Measurements from ENCODE around the gene RFX2. TPM values are rescaled to one million over a fixed set of nuclear protein-coding genes. Genes with fewer than 3 reads are reported as not detected.

The RFX2 gene
- total RNA-seq, 4 donors from 2014 or later: 25.5 to 49.9 (median 32.8) TPM

GRCh38 chr19:5947435-5947834, 162.9 kb downstream of the RFX2 start:
- Histone ChIP-seq H3K27me3 (no peaks in the 10 kb centered on the region), H3K9me3 (no peaks in the 10 kb centered on the region), H3K4me3 (peak overlapping the region in 2 of 4 donors; percentile 24 to 41), H3K36me3 (peaks cover 0 to 10% (median 3%) of the 10 kb centered on the region in 4 donors), H3K4me1 (peaks cover 72 to 97% (median 93%) of the 10 kb centered on the region in 4 donors), H3K27ac (replicated peaks in 1 of 4) (peak overlapping the region; percentile 79 to 87 (median 84))
- WGBS: 35% methylated on average over 11 of the region's 13 CpGs
- intact Hi-C loops (cut with DNase I): no loop called here
- no peak for DNase-seq (ENCODE audit: extremely low spot score)
- TF ChIP-seq EP300 (IDR thresholded peaks at IDR 0.05): no peak
- TF ChIP-seq POLR2A (IDR thresholded peaks at IDR 0.05; ENCODE audit: low read depth): no peak
- TF ChIP-seq POLR2AphosphoS5 (IDR thresholded peaks at IDR 0.05): peak; percentile 65 to 69

- DNase-seq (ENCODE audit: extremely low spot score): no peak
- H3K27ac ChIP-seq (replicated peaks in 1 of 4): peak overlapping the region; percentile 54 to 73 (median 64)
- H3K36me3 ChIP-seq: peaks cover 10 to 28% (median 27%) of the 10 kb centered on the region in 4 donors
- 70% methylated on average over 10 of the region's 10 CpGs for WGBS
- no peaks in the 10 kb centered on the region for H3K9me3 ChIP-seq
- intact Hi-C loops (cut with DNase I): no loop called here
- peaks cover 47 to 84% (median 72%) of the 10 kb centered on the region in 4 donors for H3K4me1 ChIP-seq
- no peak overlapping the region for H3K4me3 ChIP-seq
- no peak for TF ChIP-seq POLR2AphosphoS5 (IDR thresholded peaks at IDR 0.05)
- no peak for TF ChIP-seq EP300 (IDR thresholded peaks at IDR 0.05)
- TF ChIP-seq POLR2A (IDR thresholded peaks at IDR 0.05; ENCODE audit: low read depth): no peak
- TF ChIP-seq CTCF (IDR thresholded peaks at IDR 0.05): no peak
- no peaks in the 10 kb centered on the region for H3K27me3 ChIP-seq
Measured at GRCh38 chr19:5943623-5944022, 166.7 kb downstream of the RFX2 start.

Other genes starting within 250 kb of the RFX2 start
- gene FUT5, start 240.0 kb downstream of the RFX2 start, total RNA-seq: not detected
- 100 to 1,000 TPM; 292 to 378 (median 314) TPM for gene NDUFA11, start 206.7 kb downstream of the RFX2 start, total RNA-seq
- gene VMAC, start 205.6 kb downstream of the RFX2 start, total RNA-seq: 10 to 100 TPM in 1 of 4 donors, 1 to 10 TPM in 3; 5.0 to 12.5 (median 7.6) TPM
- gene CAPS, start 196.2 kb downstream of the RFX2 start, total RNA-seq: 10 to 100 TPM in 3 of 4 donors, 1 to 10 TPM in 1; 5.5 to 16.1 (median 15.2) TPM
- gene RANBP3, start 132.4 kb downstream of the RFX2 start, total RNA-seq: 100 to 1,000 TPM in 2 of 4 donors, 10 to 100 TPM in 2; 92.2 to 127 (median 102) TPM
- under 1 TPM; 0.42 to 0.86 (median 0.60) TPM for gene ACSBG2, start 25.2 kb upstream of the RFX2 start, total RNA-seq
- gene MLLT1, start 169.5 kb upstream of the RFX2 start, total RNA-seq: 10 to 100 TPM; 21.5 to 46.9 (median 33.4) TPM
- not detected for gene ACER1, start 223.1 kb upstream of the RFX2 start, total RNA-seq